Astrocyte of the spinal cord (primary cell): ENCODE results near the gene SCAF11.

Experiments
- DNase-seq: peaks from one replicate; pipeline ENCODE4 v3.0.0; 2011; ENCODE audit warnings: low read depth, low spot score
- H3K4me3 ChIP-seq: 2 replicates; pipeline ENCODE4 v1.5.1; 2011; ENCODE audit warnings: low read depth, mild to moderate bottlenecking, low read length, moderate library complexity
- CTCF ChIP-seq: IDR thresholded peaks from 2 replicates; pipeline ENCODE4 v1.5.1; 2012; ENCODE audit warnings: low read depth, mild to moderate bottlenecking, low read length, inconsistent platforms
- in situ Hi-C: cut with HindIII; loops from 2 replicates; pipeline ENCODE4 v1.10.0; 2017; ENCODE audit warnings: low sequenced_read_pairs

SCAF11 gene

GRCh38 chr12:45948546-45948945 lies 41.8 kb downstream of the SCAF11 start:
- no peak for DNase-seq
- no peak for TF ChIP-seq CTCF
- H3K4me3 ChIP-seq, result no peak overlapping the region
- in situ Hi-C loops, result no loop called here

- TF ChIP-seq CTCF, result no peak
- in situ Hi-C loops, result no loop called here
- H3K4me3 ChIP-seq, result no peak overlapping the region
- no peak for DNase-seq
Observed at GRCh38 chr12:45946435-45946834, 43.9 kb downstream of the SCAF11 start.

- DNase-seq, result no peak
- TF ChIP-seq CTCF, result no peak
- in situ Hi-C loops, result no loop called here
- no peak overlapping the region for H3K4me3 ChIP-seq
Observed at GRCh38 chr12:45944771-45945170, 45.6 kb downstream of the SCAF11 start.

GRCh38 chr12:45939759-45940158 lies 50.6 kb downstream of the SCAF11 start:
- TF ChIP-seq CTCF, result no peak
- DNase-seq, result no peak

GRCh38 chr12:45938566-45938965 lies 51.8 kb downstream of the SCAF11 start:
- H3K4me3 ChIP-seq, result no peak overlapping the region
- no peak for DNase-seq
- TF ChIP-seq CTCF, result no peak
- in situ Hi-C loops, result no loop called here

More at GRCh38 chr12:45939759-45940158, 50.6 kb downstream of the SCAF11 start:
- H3K4me3 ChIP-seq, result no peak overlapping the region
- in situ Hi-C loops, result no loop called here

GRCh38 chr12:45934956-45935355 lies 55.4 kb downstream of the SCAF11 start:
- H3K4me3 ChIP-seq, result no peak overlapping the region
- in situ Hi-C loops, result no loop called here
- TF ChIP-seq CTCF, result no peak
- DNase-seq, result no peak

- no peak for DNase-seq
- TF ChIP-seq CTCF, result no peak
- H3K4me3 ChIP-seq, result no peak overlapping the region
- in situ Hi-C loops, result no loop called here
Observed at GRCh38 chr12:45933504-45933903, 56.9 kb downstream of the SCAF11 start.
